Activated CD8-positive, alpha-beta T cell treated with anti-CD3 and anti-CD28 coated beads, Interleukin-2, amount 10 ng/mL, durations not matched to agents 7 days and 5 days (primary cell): ENCODE results near the gene SETD3. TPM values are rescaled to one million over a fixed set of nuclear protein-coding genes. Genes with fewer than 3 reads are reported as not detected.
"Not testable (repeated sequence)": the region's sequence is repeated elsewhere in the genome, so short reads cannot be mapped to it uniquely, and the experiment has no call there.

Source experiments
- ATAC-seq: fragments of 150-1000 bp; cut with Tn5 transposase; one replicate; pipeline ENCODE4 v1.10.0; 2021; ENCODE audit warnings: moderate library complexity
- CTCF ChIA-PET: fragments of 350-600 bp; sonication (Branson Sonifier 250); formaldehyde crosslinking; loops from one replicate; lab custom pipeline; 2021; ENCODE audit warnings: antibody characterized with exemption; lab: Charles Lee
- POLR2A ChIA-PET: fragments of 350-600 bp; sonication (Branson Sonifier 250); formaldehyde crosslinking; loops from one replicate; lab custom pipeline; 2021; ENCODE audit warnings: antibody characterized with exemption; lab: Charles Lee
- DNase-seq: peaks from one replicate; pipeline ENCODE4 v3.0.0-alpha.2; 2020
- H3K27ac Mint-ChIP-seq: one replicate; pipeline ENCODE4 v1.8.0; 2021; ENCODE audit warnings: mild to moderate bottlenecking, mixed read lengths
- H3K27me3 Mint-ChIP-seq: one replicate; pipeline ENCODE4 v1.8.0; 2021; ENCODE audit warnings: low read depth, mixed read lengths
- H3K36me3 Mint-ChIP-seq: one replicate; pipeline ENCODE4 v1.8.0; 2021; ENCODE audit warnings: low read depth, mixed read lengths
- H3K4me1 Mint-ChIP-seq: one replicate; pipeline ENCODE4 v1.8.0; 2021; ENCODE audit warnings: low read depth, mixed read lengths
- H3K4me3 Mint-ChIP-seq: one replicate; pipeline ENCODE4 v1.8.0; 2021; ENCODE audit warnings: mild to moderate bottlenecking, mixed read lengths
- H3K9me3 Mint-ChIP-seq: one replicate; pipeline ENCODE4 v1.8.0; 2022; ENCODE audit warnings: mixed read lengths; ENCODE audit not compliant: insufficient read depth
- total RNA-seq, 2 experiments: library from RNA; stranded (reverse); gene quantifications; one replicate each; pipeline ENCODE4 v1.2.3, GENCODE V29; 2021

SETD3 gene
- total RNA-seq, 2 experiments from 2014 or later = 65.2 to 66.0 TPM

DNA sequence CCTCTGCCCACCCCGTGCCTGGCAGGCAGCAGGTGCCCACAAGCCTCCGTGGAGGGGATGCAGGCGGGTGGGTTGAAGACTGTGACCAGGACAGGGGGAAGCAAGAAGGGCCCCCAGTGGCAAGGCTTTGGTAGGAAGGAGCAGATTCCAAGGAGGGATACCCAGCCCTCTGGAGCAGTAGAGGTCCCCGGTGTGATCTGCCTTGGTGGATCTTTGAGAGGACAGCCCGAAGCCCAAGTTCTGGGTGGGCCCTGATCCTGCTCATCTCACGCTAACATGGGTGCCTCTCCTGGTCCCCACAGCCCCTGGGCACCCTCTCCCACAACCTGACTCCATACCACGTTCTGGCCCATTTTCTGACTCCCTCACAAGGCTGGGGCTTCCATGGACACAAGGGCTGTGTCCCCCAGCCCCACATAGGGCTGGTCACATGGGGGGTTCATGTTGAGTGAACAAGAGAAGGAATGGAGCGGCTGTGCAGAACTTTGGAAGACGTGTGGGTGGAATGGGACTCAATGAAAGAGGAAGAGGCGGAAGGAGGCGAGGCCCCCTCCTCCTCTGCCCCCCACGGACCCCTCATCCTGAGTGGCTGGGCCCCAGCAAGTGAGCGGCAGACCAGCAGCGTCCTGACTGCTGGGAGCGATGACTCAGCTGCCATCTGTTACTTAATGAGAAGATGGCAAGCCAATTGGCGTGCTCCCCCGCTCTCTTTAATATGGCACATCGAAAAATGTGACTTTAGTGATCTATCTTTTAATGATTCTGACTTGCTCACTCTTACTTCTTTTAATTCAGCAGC, 131.6 kb downstream of the SETD3 start:
- no peak overlapping the region for H3K4me3 Mint-ChIP-seq
- no peaks in the 10 kb centered on the region for H3K9me3 Mint-ChIP-seq
- POLR2A ChIA-PET = no interaction called here
- CTCF ChIA-PET = no interaction called here
- H3K27me3 Mint-ChIP-seq = peaks cover 9% of the 10 kb centered on the region
- DNase-seq (no peak), ATAC-seq (no peak)
- H3K4me1 Mint-ChIP-seq = no peaks in the 10 kb centered on the region
- no peak overlapping the region for H3K27ac Mint-ChIP-seq
- no peaks in the 10 kb centered on the region for H3K36me3 Mint-ChIP-seq

DNA sequence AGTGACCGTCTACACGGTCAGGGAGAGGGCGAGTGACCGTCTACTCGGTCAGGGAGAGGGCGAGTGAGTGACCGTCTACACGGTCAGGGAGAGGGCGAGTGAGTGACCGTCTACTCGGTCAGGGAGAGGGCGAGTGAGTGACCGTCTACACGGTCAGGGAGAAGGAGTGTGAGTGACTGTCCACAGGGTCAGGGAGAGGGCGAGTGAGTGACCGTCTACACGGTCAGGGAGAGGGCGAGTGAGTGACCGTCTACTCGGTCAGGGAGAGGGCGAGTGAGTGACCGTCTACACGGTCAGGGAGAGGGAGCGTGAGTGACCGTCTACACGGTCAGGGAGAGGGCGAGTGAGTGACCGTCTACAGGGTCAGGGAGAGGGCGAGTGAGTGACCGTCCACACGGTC, 132.4 kb downstream of the SETD3 start:
- not testable (repeated sequence) for H3K9me3 Mint-ChIP-seq

More for the DNA sequence above, 132.4 kb downstream of the SETD3 start:
- H3K4me1 Mint-ChIP-seq, H3K27me3 Mint-ChIP-seq, POLR2A ChIA-PET, H3K27ac Mint-ChIP-seq, H3K4me3 Mint-ChIP-seq, H3K36me3 Mint-ChIP-seq, ATAC-seq, DNase-seq, CTCF ChIA-PET: not testable (repeated sequence)

Other genes with a start within 250 kb of the SETD3 start
- gene BCL11B, start 208.7 kb downstream of the SETD3 start, total RNA-seq = 10 to 100 TPM; 68.6 to 70.6 TPM
- 10 to 100 TPM; 81.0 to 81.2 TPM for gene CCNK, start 550 bp upstream of the SETD3 start, total RNA-seq
- 1 to 10 TPM; 7.5 to 8.9 TPM for gene CCDC85C, start 123.3 kb upstream of the SETD3 start, total RNA-seq
- gene HHIPL1, start 164.3 kb upstream of the SETD3 start, total RNA-seq = not detected
- gene CYP46A1, start 203.4 kb upstream of the SETD3 start, total RNA-seq = not detected